GM19238 (cell line): ENCODE measurements around the gene ADAMTSL1.

Source experiments
- DNase-seq: peaks from one replicate; pipeline ENCODE4 v3.0.0; 2011; ENCODE audit warnings: low spot score; ENCODE audit not compliant: insufficient read length

ADAMTSL1 gene

DNA sequence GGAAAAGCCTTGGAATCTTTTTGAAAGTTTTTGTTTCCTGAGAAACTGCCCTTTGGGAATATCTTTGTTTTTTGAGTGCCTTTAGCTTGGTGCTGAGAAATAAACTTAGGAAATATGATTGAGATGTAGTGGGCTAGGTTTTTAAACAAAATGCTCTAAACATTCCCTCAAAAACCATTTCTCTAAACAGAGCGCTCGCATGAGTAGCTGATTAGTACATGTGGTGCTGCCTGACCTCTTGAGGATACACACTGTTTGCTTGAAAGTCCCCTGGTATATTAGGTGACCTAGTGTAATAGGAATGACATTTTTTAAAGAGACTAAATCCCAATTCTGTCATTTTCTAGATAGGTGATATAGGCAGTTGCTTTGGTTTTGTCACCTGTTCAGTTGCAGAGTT, 132.3 kb downstream of the ADAMTSL1 start:
- DNase-seq: no peak

DNA sequence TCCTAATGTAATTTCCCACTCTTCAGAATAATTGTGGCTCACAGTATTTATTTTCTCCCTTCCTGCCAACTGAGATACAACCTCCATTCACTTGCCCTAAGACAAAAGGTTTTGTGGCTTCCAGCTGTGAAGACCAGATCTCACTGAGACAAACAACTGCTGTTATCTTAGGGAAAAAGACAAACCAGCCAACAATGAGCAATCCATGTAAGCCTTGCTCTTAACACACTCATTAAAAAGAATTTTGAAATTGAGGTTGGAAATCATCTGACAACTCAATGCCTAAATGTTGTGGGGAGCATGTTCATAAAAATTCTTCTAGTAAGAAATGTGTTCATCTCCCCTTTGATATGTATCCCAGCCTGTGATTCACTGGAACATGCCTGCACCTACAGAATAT, 132.9 kb downstream of the ADAMTSL1 start:
- DNase-seq: no peak

DNA sequence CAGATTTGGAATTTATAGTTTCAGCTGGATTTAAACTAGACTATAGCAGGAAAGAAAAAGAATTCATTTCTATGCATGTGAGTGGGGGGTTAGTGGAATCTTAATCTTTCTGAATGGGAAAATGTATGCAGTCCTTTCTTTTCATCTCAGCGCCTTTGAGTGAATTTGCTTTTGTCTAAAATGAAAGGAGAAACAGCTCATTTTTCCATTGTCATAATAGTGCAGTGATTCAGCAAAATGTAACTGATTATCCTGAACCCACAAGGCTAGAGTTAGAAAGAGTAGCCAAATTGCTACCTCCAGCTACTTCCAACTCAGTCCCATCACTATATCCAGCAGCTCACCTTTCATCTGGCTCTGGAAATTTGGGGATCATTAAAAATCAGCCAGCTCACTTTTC, 134.4 kb downstream of the ADAMTSL1 start:
- DNase-seq: no peak

DNA sequence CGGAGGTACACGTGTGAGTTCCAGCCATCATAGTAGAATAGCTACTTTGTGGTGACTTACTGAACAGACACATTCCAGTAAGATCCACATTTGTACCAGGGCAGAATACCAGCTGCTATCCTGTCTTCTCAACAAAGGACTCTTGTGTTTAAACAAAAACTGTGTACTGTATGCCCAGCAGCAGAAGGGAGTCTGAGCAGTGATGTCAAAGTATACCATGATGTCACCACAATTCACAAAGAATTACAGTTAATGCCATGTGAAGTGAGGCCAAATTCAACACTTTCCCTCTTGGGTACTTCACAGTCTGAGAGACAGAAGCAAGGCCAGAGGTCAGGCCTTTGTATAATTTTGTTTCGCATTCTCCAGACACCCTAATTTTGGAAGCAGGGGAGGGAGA, 137.0 kb downstream of the ADAMTSL1 start:
- DNase-seq: no peak

DNA sequence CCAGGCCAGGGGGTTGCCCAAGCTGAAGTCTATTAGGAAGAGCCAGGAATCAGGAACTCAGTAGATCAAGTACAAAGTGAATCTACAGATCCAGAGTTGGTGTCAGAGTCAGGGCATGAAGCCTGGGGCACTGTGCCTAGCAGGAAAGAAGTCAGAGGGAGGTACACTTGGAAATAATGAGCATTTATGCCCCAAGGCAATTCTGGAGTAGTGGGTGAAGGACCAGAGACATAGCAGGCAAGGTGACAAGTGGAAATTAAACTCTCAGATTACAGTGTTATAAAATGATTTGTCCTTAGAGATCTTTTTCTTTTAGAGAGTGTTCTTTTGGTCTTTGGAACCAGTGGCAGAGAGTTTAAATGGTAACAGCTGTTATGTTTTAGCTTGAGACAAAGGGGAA, 138.0 kb downstream of the ADAMTSL1 start:
- no peak for DNase-seq

DNA sequence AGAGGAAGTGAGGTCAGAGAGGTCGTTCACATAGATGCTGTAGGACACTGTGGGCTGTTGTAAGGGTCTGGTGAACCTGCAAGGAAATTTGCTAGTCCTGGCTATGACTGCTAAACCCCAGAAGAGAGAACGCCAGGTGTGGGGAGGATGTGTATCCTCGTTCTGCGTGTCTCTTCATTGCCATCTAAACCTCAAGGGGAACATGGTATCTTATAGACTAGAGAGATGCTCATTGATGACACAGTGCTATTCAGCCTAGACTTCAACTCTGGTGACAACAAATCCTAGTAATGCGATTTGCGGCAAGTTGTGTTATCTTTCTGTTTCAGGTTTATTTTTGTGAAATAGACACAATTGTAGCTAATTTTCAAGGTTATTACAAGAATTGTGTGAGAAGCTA, 140.2 kb downstream of the ADAMTSL1 start:
- DNase-seq: no peak

DNA sequence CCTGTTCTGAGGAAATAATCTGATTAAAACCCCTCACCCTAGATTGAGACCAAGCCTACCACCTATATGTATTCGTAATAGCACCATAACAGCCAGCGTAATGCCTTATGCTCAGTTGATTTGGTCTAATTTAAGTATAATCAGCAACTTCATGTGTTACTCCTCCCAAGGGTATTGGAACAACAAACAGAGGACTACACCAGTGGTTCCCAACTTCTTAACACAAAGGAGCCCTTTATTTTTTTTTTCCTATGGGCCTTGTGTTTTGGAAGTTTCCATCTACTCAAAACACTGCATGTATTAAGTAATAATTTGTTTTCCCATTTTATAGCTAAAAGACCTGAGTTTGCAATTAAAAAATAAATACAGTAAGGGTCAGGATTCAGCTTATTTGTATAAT, 140.7 kb downstream of the ADAMTSL1 start:
- no peak for DNase-seq

DNA sequence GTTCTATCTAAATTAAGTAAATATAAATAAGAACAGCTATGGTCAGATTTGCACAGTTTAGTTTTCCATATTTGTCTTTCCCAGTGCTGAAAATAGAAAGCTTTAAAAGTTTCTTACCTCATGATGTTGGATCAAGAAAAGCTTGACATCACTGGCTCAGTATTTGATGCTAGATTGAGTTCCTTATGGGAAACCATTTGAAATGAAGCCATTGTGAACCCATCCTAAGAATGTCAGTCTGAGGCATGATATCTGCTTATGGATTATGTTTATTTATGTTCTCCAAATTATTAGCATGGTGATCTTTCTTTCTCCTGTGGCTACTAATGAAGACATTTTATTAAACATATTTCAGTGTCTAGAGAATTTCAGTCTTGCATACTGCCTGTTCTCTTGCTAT, 143.0 kb downstream of the ADAMTSL1 start:
- no peak for DNase-seq

DNA sequence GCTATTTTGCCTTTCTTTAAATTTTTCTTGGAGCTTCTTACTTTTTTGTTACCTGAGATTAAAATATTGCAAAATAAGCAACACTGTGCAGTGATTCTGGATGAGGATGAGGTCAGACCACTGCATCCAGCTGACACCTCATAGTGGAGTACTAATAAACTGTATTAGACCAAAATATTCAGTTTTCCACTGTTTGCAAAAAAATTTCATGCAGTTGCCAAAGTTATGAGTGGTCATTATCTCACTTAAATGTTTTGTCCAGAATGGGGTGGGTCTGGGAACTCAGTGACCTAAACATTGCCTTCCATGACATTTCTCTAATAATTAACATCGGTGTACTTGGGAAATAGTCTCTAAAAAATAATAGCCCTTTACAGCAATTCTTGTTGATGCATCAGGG, 143.8 kb downstream of the ADAMTSL1 start:
- no peak for DNase-seq

DNA sequence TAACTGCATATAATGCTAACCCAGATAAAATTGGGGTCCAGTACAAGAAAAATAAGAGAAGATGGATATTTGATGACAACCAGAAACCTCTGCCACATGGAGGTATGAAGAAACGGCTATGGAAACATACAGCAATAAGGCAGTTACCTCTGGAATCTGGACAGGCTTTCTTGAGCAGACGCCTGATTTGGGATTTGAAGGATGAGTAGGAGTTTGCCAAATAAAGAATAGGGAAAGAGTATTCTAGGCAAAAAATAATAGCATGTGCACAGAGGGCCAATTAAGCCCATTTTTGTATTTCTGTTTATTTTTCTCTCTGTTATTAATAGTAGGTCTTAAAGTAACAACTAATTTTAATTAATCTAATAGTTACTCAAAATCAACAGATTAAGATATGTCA, 144.9 kb downstream of the ADAMTSL1 start:
- no peak for DNase-seq

DNA sequence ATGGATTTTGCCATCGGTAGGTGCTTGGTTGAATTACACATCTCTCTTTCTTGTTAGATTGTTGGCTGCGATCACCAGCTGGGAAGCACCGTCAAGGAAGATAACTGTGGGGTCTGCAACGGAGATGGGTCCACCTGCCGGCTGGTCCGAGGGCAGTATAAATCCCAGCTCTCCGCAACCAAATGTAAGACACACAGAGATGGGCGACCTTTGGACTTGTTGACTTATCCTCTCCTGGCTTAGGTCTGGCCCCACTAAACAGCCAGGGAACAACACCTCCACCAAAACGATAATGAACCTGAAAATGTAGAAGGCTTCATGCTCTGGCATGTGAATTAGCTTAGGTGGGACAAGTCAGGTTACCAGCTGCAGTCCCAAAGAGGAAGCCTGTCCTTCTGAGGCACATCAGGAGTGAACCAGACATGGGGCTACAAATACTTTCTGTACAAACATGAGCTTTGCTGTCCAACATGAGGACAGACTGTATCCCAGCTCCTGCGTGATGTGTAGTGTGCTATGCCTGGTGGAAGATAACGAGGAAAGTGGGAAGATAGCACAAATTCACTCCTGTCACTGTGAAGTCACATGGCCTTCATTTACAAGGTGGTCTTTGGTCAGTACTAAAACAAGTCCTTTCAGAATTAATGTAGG, 148.4 kb downstream of the ADAMTSL1 start:
- no peak for DNase-seq

DNA sequence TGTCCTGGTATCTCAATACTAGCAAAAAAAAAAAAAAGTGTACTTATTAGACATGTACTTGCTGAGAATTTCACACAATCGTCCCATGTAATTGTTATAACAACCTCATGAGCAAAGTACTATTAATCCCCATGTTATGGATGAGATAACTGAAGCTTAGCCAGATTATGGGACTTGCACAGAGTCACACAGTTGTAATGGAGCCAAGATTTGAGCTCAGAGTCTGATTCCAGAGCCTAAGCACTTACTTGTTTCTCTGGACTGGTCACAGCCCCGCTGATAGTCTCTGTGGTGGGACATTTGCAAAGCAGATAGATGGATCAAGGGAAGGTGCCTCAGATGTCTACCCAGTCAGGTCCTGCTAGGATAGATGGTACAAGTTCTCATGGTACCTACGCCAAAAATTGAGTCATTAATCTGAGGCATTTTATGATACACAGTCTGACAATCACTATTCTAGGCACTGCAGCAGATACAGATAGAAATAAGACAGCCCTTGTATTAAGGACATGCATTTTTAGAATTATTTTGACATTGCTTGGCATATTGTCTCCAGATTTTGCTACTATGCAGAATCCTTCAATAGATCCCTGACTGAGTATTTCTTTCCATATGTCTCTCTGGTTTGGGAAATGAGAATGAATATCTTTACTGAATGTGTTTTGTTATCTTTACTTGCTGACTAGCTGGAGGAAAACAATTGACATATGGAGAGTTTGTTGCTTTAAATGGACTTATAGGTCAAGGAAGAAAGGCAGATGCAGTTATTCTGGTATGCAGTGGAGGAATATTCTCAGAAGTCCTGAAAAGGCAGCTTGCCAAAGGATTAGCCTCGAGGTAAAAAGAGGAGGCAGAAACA, 149.5 kb downstream of the ADAMTSL1 start:
- DNase-seq: no peak

DNA sequence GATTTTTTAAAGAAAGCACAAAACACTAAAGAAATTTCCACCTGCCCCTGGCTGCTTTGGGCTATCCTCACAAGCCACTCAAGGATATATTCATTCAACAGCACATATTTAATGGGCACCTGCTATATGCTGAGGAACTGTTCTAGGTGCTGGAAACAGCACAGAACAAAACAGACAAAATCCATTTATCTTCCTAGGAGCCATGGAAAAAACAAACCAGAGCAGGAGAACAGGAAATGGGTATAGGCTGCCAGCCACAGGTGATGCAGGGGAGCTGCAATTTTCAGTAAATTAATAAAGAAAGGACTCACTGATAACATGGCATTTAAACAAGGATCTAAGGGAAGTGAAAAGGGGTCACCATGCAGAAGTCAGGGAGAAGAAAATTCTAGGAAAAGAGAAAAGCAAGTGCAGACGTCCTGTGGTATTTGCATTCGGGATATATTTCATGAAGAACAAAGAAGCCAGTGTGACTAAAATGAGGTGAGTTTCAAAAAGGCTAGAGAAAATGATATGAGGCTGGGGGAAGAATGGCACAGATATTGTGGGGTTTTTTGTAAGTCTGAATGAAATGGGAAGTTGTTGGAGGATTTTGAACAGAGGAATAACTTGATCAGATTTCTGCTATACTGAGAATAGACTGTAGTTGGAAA, 152.2 kb downstream of the ADAMTSL1 start:
- no peak for DNase-seq

DNA sequence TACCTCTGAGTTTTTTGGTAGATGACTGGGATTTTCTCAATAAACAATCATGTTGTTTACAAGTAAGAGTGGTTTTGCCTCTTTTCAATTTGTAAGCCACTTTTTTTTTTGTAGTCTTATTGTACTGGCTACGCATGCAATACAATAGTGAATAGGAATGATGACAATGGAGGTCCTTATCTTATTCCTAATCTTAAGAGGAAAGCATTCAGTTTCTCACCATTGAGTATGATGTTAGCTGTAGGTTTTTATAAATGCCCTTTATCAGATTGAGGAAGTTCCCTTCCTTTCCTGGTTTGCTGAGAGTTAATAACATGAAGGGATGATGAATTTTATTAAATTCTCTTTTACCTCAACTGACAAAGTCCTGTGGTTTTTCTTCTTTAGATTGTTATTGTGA, 155.2 kb downstream of the ADAMTSL1 start:
- DNase-seq: no peak

DNA sequence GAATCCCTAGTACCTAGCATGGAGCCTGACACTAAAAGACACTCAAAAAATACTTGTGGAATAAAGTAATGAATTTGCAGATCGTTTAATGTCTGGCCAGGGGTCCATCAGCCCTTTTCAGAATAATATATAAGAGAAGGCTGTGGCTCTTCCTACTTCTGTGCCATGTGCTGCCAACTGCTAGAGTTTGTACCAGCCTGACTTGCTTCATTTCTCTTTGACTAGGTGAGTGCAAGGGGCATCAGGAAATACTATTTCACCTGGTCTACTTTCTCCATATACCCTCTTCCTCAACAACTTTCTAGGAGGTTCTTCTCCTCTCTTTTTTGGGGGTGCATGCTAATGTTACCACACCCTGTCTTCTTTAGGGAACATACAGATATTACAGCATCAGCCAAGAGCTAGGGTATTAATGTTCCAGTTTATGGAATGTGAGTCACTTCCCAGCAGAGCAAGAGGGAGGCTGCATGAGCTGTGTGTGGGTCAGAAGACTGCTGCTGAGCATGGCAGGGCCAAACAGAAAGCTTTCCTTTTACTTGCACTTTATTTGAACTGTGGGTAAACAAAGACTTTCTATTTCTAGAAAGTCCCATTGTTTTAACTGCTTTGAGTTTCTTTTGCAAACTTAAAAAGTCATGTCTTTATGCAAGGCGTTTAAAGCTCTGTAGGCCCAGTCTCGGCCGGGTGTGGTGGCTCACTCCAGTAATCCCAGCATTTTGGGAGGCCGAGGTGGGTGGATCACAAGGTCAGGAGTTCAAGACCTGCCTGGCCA, 158.9 kb downstream of the ADAMTSL1 start:
- no peak for DNase-seq

DNA sequence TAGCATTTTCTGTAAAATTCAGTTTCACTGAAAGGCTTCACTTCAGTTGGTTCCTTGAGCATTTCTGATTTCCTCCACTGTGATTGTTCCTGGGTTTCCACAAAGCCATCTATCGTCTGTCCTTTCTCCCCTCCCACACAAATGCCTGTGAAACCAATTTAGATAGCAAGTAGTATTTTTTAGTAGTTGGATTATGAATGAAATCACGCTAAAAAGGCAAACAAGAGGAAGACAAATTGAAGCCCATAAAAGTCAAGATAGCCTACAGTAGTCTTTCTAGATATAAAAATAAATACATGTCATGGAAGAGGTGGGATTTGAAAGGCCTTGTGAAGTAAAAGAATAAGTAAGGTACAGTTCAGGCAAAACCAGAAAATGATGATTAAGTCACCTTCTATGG, 162.8 kb downstream of the ADAMTSL1 start:
- no peak for DNase-seq

DNA sequence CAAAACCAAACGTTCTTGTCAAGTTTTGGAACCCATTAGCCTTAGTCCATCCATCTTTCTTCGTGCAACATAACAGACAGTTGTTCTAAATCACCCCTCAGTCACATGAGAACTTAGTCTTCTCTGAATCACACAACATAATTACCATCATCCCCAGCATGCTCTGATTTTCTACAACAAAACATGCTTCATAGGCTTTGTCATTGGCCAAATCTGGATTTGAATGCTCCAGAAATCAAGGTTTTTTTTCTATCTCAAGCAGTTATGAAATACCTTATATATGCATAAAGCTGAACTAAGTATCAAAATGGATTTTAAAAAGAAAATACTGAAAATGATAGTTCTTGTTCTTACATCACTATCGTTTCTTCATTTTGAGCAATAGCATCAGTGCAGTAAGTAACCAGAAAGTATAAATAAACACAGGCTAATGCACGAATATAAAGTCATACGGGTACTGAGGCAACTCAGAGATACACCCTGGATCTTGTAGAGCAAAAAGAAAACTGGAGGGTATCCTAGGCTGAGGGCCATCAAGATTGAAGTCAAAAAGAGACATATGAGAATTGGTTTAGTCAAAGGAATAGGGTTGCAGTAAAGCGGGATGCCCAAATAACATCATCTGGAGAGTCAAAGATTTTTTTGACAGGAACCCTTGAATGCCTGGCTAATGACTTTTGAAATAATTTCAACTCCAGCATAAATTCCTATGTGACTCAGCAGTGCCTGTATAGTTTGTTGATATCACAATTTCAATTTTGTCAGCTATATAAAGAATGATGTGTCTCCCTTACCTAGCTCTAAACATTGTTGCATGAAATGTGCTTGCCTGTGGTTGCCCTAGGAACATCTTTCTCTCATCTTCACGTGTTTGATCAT, 164.7 kb downstream of the ADAMTSL1 start:
- no peak for DNase-seq

DNA sequence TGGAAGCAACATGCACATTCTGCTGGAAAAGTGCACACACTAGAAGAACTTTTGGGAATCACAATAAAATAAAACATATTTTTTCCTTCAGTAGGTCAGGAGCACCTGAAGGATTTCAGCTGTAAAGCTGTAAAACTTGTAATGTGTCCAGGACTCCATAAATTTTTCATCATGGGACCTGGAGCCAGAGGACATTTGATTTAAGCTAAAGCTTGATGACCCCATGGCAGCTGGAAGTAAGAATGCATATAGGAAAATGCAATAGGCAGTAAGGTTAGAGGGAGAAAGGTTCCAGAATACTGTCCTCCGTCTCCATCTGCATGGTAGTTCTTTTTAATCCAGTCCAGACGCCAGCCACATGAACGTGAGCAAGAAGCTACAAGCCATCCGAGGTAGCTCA, 166.0 kb downstream of the ADAMTSL1 start:
- DNase-seq: no peak

DNA sequence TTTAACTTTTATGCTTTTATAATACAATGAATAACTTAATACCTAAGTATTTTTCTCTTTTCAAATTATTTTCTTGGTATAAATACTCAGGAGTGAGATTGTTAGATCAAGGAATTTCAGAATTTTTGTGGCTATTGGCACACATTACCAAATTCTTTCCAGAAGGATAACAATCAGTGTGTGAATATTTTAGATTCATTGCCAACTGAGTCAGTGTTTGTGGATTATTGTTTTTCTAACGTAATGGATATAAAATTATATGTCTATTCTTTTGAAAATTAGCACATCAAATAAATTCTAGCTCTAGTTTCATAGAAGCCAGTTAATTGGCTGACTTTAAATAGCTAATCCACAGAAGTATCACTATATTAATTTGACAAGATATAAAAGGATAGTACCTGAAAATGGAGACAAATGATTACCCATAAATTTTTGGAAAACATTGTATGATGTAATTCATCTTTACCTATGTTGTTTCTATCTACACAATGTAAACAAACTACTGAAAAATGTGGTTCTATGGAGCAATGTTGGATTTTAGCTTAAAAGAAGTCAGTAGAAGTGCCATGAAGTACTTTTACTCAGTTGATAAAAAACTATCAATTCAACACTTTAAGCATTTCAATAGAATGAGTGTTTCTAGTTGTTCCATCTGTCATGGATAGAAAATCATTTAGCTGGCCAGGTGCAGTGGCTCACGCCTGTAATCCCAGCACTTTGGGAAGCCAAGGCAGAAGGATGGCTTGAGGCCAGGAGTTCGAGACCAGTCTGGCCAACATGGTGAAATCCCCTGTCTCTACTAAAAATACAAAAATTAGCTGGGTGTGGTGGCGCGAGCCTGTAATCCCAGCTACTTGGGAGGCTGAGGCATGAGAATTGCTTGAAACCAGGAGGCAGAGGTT, 185.1 kb downstream of the ADAMTSL1 start:
- DNase-seq: no peak

DNA sequence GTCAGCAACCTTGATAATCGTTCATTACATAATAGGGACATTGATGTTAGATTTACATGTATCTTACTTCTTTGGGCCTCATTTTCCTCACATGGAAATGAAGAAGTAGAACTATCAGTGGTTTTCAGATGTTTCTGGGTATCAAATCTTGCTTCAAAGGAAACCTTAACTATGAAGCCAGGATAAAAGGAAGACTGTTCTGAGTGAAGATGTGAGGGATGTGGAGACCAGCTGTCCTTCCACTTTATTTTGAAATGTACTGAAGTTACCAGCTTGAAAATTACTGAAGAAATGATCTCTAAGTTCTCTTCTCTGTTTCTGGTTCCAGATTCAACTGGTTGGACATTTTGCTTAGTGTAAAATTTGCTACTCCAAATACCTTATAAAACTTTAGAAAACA, 186.0 kb downstream of the ADAMTSL1 start:
- DNase-seq: no peak
